Esophagus muscularis mucosa (tissue), 3 donors: Measurements from ENCODE around the gene HOXD4.

ENCODE experiments used
- CTCF ChIP-seq, 3 experiments: fragments of 200-600 bp in 2 of 3; fragments of 450-650 bp in 1 of 3; sonication (generic) in 2 of 3; IDR thresholded peaks; one replicate each; pipeline ENCODE4 v1.5.1; 2017 to 2019; ENCODE audit warnings: antibody characterized with exemption in 3 of 3, mild to moderate bottlenecking in 2 of 3, moderate library complexity in 1 of 3
- EP300 ChIP-seq: sonication (generic); formaldehyde crosslinking; IDR thresholded peaks from one replicate; pipeline ENCODE4 v1.6.1; 2017; ENCODE audit warnings: antibody characterized with exemption

GRCh38 chr2:176152350-176153181, 1.2 kb downstream of the HOXD4 start:
- no peak for TF ChIP-seq CTCF (IDR thresholded peaks at IDR 0.05)
- TF ChIP-seq EP300 = no peak
